GM19467 (cell line): Measurements from ENCODE around the gene GNG13.
"Not testable (repeated sequence)": the region's sequence is repeated elsewhere in the genome, so short reads cannot be mapped to it uniquely, and the experiment has no call there.

Source experiments
- ATAC-seq: cut with Tn5 transposase; IDR thresholded peaks from one replicate; pipeline ENCODE4 v1.9.1; 2021; ENCODE audit warnings: mild to moderate bottlenecking, moderate library complexity; ENCODE audit not compliant: unreplicated experiment

GNG13 gene

GRCh38 chr16:780296-780695, 20.2 kb downstream of the GNG13 start:
- ATAC-seq = no peak

GRCh38 chr16:779561-779960, 21.0 kb downstream of the GNG13 start:
- ATAC-seq = no peak

- ATAC-seq = no peak
These were observed 21.5 kb downstream of the GNG13 start for GRCh38 chr16:778909-779527.

GRCh38 chr16:778447-778846, 22.1 kb downstream of the GNG13 start:
- ATAC-seq = no peak

GRCh38 chr16:777826-778225, 22.7 kb downstream of the GNG13 start:
- no peak for ATAC-seq

- ATAC-seq = no peak
These were observed 23.7 kb downstream of the GNG13 start for GRCh38 chr16:776824-777223.

GRCh38 chr16:776298-776697, 24.2 kb downstream of the GNG13 start:
- ATAC-seq = not testable (repeated sequence)

- ATAC-seq = no peak
These were observed 25.2 kb downstream of the GNG13 start for GRCh38 chr16:775236-775796.

- no peak for ATAC-seq
These were observed 26.2 kb downstream of the GNG13 start for GRCh38 chr16:774086-775001.

GRCh38 chr16:772959-773358, 27.6 kb downstream of the GNG13 start:
- ATAC-seq = no peak

- no peak for ATAC-seq
These were observed 30.1 kb downstream of the GNG13 start for GRCh38 chr16:770411-770810.

GRCh38 chr16:769934-770333, 30.6 kb downstream of the GNG13 start:
- no peak for ATAC-seq

- ATAC-seq = no peak
These were observed 31.2 kb downstream of the GNG13 start for GRCh38 chr16:769184-769784.

- no peak for ATAC-seq
These were observed 32.1 kb downstream of the GNG13 start for GRCh38 chr16:768428-768827.

- no peak for ATAC-seq
These were observed 32.7 kb downstream of the GNG13 start for GRCh38 chr16:767743-768235.

- ATAC-seq = no peak
These were observed 33.5 kb downstream of the GNG13 start for GRCh38 chr16:766820-767640.

GRCh38 chr16:766008-766819, 34.3 kb downstream of the GNG13 start:
- ATAC-seq = no peak

- no peak for ATAC-seq
These were observed 35.1 kb downstream of the GNG13 start for GRCh38 chr16:765488-765865.

- no peak for ATAC-seq
These were observed 35.6 kb downstream of the GNG13 start for GRCh38 chr16:764848-765487.
